Fibroblast of the aortic adventitia (primary cell): ENCODE results near the gene SCN4A. TPM values are rescaled to one million over a fixed set of nuclear protein-coding genes. Genes with fewer than 3 reads are reported as not detected.
A peak's percentile ranks its signal among the peaks of the same experiment; 100 is the strongest.

Experiments
- DNase-seq: peaks from one replicate; pipeline ENCODE4 v3.0.0-alpha.2; 2010; ENCODE audit warnings: low read depth
- H3K4me3 ChIP-seq: 2 replicates; pipeline ENCODE4 v1.5.1; 2011; ENCODE audit warnings: low read depth, mild to moderate bottlenecking, control low read depth, low read length, moderate library complexity
- total RNA-seq: library from RNA; depleted of rRNA; stranded (reverse); fragments of >200 nt; gene quantifications from 2 replicates; pipeline ENCODE4 v1.2.3, GENCODE V29; 2012; ENCODE audit warnings: low replicate concordance
- TF ChIP-seq, protein P1 (sequence below): IDR thresholded peaks from 2 replicates; pipeline ENCODE4 v1.5.1; 2011; ENCODE audit warnings: mild to moderate bottlenecking, low read length, control low read depth, inconsistent platforms; ENCODE audit not compliant: insufficient read depth

Gene SCN4A
- total RNA-seq, 1 donor: 0.18 TPM

DNA sequence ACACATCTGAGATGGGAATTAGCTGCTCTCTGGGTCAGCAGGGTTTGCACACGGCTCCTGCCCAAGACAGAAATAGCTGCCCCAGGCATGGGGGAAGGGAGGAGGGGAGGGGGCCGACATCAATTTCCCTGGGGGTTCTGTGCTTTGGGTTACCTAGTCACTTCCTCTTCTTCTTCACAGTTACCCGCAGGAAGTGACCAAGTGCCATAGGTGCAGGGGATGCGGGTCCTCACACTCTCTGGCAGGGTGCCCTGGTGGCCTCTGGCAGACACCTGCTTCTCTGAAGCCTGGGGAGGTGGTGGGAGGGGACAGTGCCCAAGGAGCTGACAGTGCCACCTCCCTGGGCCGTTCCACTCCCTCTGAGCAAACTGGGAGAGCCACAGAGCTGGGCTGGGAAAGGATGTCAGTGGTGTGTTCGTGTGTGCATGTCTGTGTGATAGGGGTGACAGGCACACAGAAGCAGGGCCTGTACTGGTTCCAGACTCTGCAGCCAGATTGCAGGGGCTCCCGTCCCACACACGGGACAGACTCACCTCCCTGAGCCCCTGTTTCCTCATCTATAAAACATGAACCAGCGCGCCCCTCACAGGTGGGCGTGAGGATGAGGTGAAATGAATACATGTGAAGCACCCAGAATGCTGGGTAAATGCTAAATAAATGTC is 18.2 kb downstream of the SCN4A start:
- TF ChIP-seq, protein P1, sequence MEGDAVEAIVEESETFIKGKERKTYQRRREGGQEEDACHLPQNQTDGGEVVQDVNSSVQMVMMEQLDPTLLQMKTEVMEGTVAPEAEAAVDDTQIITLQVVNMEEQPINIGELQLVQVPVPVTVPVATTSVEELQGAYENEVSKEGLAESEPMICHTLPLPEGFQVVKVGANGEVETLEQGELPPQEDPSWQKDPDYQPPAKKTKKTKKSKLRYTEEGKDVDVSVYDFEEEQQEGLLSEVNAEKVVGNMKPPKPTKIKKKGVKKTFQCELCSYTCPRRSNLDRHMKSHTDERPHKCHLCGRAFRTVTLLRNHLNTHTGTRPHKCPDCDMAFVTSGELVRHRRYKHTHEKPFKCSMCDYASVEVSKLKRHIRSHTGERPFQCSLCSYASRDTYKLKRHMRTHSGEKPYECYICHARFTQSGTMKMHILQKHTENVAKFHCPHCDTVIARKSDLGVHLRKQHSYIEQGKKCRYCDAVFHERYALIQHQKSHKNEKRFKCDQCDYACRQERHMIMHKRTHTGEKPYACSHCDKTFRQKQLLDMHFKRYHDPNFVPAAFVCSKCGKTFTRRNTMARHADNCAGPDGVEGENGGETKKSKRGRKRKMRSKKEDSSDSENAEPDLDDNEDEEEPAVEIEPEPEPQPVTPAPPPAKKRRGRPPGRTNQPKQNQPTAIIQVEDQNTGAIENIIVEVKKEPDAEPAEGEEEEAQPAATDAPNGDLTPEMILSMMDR: no peak
- H3K4me3 ChIP-seq: no peak overlapping the region
- DNase-seq: no peak

DNA sequence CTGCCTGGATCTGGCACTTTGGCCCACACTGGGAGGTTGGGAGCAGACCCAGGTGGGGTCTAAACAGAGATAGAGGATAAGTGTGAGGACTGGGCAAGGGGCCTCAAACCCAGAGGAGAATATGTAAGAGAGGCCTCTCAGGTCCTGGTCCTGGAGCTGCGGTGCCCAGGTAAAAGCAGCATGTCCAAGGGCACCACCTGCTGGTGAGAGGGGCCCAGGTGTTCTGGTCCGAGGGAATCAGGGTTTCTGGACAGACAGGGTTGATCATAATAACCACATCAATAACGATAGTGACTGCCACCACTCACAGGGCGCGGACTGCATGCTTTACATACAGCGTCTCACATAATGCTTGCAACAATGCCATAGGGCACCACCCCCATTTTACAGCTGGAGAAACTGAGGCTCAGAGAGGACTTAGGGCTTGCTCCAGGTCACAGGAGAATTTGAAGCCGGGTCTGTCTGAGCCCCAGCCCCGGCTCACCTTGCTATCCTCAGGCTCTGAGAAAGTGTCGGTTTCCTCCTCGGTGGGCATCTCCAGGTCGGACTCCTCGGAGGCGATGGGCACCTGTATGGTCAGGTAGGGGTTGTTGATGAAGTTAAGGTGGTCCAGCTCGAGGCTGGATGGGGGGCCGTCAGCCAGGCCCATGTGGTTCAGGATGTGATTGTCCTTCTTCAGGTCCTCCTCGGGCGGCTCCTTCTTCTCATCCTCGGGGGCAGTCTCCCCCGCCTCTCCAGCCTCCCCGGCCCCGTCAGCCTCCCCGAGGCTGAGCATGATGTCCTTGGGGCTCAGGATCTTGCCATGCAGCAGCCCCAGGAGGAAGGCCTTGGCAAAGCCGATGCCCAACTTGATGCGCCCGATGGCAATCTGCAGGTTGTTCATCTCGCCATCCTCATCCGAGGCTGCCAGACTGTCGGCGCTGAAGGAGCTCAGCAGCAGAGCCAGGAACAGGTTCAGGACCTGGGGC is 21.5 kb downstream of the SCN4A start:
- H3K4me3 ChIP-seq: no peak overlapping the region
- TF ChIP-seq, protein P1: peak; percentile 9
- DNase-seq: no peak

DNA sequence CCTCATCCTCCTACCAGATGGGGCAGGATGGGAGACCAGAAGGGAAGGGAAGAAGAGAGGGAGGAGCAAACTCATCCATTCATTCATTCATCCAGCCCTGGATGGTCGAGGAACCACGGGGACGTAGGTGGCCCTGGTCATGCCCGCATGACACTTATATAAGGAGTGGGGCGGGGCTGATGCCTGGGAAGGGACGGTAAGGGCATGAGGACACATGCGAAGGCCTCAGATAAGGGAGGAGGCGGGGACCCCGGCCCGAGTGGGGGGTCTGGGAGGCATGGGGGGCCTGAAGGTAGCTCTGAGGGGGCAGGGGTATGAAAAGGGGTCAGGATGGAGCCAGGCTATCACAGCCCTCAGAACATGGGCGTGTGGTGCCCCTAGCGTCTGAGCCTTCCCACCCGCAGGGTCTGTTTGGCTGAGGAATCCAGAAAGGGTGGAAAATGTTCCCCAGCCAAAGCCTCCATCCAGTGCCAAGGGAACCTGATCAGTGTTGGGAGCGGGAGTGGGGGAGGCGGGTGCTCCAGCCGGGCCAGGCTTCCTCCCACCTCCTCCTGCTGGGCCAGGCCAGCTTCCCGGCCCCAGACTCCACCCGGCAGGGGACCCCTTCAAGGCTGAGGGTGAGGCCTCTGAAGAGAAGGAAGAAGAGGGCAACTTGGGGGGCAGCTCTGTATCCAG is 23.0 kb downstream of the SCN4A start:
- TF ChIP-seq, protein P1: no peak
- no peak for DNase-seq
- H3K4me3 ChIP-seq: no peak overlapping the region

DNA sequence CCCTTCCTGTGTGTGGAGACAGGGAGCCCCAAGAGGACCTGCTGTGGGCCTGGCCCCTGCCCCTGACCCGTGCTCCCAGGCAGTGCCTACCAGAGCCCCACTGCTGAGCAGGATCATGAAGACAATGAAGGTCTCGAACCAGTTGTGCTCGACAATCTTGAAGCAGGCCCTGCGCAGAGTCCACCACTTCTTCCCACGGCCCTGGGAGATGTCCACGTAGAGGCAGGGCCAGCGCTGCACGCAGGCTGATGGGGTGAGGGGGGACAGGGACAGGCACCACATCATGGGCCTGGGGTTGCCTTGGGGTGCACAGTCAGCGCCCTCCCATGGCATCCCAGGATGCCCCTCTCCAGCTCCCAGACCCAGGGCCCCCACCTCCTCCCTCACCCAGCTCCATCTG is 24.2 kb downstream of the SCN4A start:
- H3K4me3 ChIP-seq: no peak overlapping the region
- TF ChIP-seq, protein P1: no peak
- no peak for DNase-seq

DNA sequence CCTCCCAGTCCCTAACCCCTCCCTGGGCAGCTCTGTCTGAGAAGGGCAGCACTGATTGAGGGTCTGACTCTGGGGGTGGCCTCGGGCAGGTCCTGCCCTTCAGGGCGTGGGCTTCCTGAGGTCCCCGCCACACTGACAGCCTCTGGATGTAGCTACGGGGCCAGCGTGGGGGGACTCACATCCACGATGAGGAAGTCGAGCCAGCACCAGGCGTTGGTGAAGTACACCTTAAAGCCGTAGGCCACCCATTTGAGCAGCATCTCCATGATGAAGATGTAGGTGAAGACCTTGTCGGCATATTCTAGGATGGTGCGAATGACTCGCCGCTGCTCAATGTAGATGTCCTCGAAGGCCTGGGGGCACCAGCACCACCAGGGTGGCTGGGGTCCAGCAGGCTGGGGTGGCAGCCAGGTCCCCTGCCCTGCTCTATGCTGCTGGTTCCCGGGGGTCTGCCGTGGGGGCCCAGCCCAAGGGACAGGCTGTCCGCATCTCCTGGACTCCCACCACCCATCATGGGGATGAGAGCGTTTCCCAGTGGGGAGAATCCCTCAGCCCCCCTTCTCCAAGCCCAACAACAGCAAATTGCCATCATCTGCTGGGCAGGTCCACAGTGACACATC is 24.9 kb downstream of the SCN4A start:
- H3K4me3 ChIP-seq: no peak overlapping the region
- TF ChIP-seq, protein P1: no peak
- DNase-seq: no peak
